Chondrocyte (in vitro differentiated cells): ENCODE data around the gene KCNH6. TPM values are rescaled to one million over a fixed set of nuclear protein-coding genes. Genes with fewer than 3 reads are reported as not detected.

ENCODE experiments used
- DNase-seq: peaks from one replicate; pipeline ENCODE4 v3.0.0; 2021; ENCODE audit warnings: mixed read lengths, low spot score
- H3K27ac Mint-ChIP-seq: one replicate; pipeline ENCODE4 v1.8.0; 2021; ENCODE audit warnings: mild to moderate bottlenecking, moderate library complexity, mixed read lengths; ENCODE audit not compliant: unreplicated experiment
- H3K27me3 Mint-ChIP-seq: 2 replicates; pipeline ENCODE4 v1.8.0; 2021; ENCODE audit warnings: low read depth, mixed read lengths
- H3K36me3 Mint-ChIP-seq: 2 replicates; pipeline ENCODE4 v1.8.0; 2021; ENCODE audit warnings: low read depth, mixed read lengths
- H3K4me1 Mint-ChIP-seq: 2 replicates; pipeline ENCODE4 v1.8.0; 2021; ENCODE audit warnings: low read depth, mild to moderate bottlenecking, mixed read lengths
- H3K4me3 Mint-ChIP-seq: one replicate; pipeline ENCODE4 v1.8.0; 2021; ENCODE audit warnings: mild to moderate bottlenecking, moderate library complexity, mixed read lengths; ENCODE audit not compliant: unreplicated experiment
- H3K9me3 Mint-ChIP-seq: 2 replicates; pipeline ENCODE4 v1.8.0; 2021; ENCODE audit warnings: low read depth, mixed read lengths
- total RNA-seq: library from RNA; stranded (reverse); gene quantifications from 3 replicates; pipeline ENCODE4 v1.2.1, GENCODE V29; 2021
- TF ChIP-seq, protein P1 (sequence below): fragments of 200-600 bp; sonication (generic); IDR thresholded peaks from 2 replicates; pipeline ENCODE4 v1.5.0; 2021; ENCODE audit warnings: antibody characterized with exemption, mild to moderate bottlenecking, moderate library complexity

Gene KCNH6
- total RNA-seq, 1 donor from 2014 or later, result not detected

DNA sequence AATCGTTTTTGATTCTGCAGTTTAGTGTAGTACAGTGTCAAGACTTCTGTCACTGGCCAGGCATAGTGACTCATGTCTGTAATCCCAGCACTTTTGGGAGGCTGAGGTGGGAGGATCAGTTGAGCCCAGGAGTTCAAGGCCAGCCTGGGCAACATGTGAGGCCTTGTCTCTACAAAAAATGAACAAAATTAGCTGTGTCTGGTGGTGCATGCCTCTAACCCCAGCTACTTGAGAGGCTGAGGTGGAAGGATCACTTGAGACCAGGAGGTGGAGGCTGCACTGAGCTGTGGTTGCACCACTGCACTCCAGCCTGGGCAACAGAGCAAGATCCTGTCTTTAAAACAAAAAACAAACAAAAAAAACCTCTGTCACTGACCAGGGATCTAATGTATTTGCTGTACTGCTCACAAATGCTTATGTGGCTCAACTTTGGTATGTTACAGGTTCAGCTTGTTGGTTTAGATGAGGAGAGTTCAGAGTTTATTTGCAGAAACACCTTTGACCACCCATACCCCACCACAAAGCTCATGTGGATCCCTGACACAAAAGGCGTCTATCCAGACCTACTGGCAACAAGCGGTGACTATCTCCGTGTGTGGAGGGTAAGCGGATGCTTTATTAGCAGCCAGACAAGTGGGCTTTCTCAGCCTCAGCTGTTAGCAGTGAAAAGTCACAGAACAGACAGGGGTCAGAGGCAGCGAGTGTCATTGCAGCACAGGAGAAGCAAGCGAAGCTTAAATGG is 55.0 kb downstream of the KCNH6 start:
- no peaks in the 10 kb centered on the region for H3K9me3 Mint-ChIP-seq
- no peaks in the 10 kb centered on the region for H3K27me3 Mint-ChIP-seq
- peaks cover 15% of the 10 kb centered on the region for H3K36me3 Mint-ChIP-seq
- H3K27ac Mint-ChIP-seq, result no peak overlapping the region
- TF ChIP-seq, protein P1, sequence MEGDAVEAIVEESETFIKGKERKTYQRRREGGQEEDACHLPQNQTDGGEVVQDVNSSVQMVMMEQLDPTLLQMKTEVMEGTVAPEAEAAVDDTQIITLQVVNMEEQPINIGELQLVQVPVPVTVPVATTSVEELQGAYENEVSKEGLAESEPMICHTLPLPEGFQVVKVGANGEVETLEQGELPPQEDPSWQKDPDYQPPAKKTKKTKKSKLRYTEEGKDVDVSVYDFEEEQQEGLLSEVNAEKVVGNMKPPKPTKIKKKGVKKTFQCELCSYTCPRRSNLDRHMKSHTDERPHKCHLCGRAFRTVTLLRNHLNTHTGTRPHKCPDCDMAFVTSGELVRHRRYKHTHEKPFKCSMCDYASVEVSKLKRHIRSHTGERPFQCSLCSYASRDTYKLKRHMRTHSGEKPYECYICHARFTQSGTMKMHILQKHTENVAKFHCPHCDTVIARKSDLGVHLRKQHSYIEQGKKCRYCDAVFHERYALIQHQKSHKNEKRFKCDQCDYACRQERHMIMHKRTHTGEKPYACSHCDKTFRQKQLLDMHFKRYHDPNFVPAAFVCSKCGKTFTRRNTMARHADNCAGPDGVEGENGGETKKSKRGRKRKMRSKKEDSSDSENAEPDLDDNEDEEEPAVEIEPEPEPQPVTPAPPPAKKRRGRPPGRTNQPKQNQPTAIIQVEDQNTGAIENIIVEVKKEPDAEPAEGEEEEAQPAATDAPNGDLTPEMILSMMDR, result no peak
- H3K4me3 Mint-ChIP-seq, result no peak overlapping the region
- DNase-seq, result no peak
- H3K4me1 Mint-ChIP-seq, result peaks cover 4% of the 10 kb centered on the region

DNA sequence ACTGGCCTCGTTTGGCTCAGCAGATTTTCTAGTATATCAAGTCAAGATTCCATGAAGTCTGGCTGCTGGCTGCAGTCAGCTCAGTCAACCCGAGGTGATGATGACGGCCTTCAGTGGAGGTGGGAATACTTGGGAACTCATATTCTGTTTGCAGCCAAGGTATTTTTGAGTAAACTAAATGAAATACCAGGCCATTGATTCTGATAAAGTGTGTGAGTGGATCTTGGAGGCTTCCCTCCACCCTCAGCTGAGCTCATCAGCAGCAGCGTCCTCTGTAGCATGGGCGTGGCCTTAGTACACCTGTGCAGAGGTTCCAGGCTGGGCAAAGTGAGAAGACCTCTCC is 55.6 kb downstream of the KCNH6 start:
- Mint-ChIP-seq H3K27ac (no peak overlapping the region), H3K27me3 (no peaks in the 10 kb centered on the region), H3K4me3 (no peak overlapping the region), H3K4me1 (peaks cover 4% of the 10 kb centered on the region), H3K36me3 (peaks cover 19% of the 10 kb centered on the region), H3K9me3 (no peaks in the 10 kb centered on the region)
- TF ChIP-seq, protein P1, result no peak
- no peak for DNase-seq

DNA sequence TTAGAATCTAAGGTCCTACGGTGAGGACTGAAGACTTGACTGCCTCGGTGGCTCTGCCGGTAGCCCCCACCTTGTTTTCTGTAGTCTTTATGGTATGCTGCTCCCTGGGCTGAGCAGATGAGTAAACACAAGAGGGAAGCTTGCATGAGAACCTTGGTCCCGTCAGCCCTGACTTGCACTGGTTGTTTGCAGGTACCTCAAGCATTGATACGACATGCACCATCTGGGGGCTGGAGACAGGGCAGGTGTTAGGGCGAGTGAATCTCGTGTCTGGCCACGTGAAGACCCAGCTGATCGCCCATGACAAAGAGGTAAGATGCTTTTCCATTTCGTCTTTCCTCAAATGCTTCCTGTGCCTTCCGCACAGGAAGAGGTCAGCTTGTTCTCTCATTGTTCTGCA is 56.5 kb downstream of the KCNH6 start:
- TF ChIP-seq, protein P1, result no peak
- Mint-ChIP-seq H3K27me3 (no peaks in the 10 kb centered on the region), H3K27ac (no peak overlapping the region), H3K4me1 (peaks cover 4% of the 10 kb centered on the region), H3K36me3 (peaks cover 21% of the 10 kb centered on the region), H3K4me3 (no peak overlapping the region), H3K9me3 (no peaks in the 10 kb centered on the region)
- no peak for DNase-seq

DNA sequence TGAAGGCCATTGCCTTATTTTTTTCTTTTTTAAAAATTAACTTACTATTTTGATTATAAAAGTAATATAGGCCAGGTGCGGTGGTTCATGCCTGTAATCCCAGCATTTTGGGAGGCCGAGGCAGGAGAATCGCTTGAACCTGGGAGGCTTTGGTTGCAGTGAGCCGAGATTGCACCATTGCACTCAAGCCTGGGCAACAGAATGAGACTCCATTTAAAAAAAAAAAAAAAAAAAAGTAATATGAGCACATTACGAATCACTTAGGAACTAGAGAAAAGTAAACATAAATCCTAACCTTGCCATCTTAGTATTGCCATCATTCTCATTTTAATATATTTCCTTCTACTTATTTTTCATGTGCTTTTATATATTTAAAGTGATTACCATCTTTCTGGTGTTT is 64.6 kb downstream of the KCNH6 start:
- Mint-ChIP-seq H3K4me1 (no peaks in the 10 kb centered on the region), H3K9me3 (no peaks in the 10 kb centered on the region), H3K27me3 (no peaks in the 10 kb centered on the region), H3K4me3 (no peak overlapping the region), H3K27ac (no peak overlapping the region), H3K36me3 (peaks cover 49% of the 10 kb centered on the region)
- TF ChIP-seq, protein P1, result no peak
- DNase-seq, result no peak

DNA sequence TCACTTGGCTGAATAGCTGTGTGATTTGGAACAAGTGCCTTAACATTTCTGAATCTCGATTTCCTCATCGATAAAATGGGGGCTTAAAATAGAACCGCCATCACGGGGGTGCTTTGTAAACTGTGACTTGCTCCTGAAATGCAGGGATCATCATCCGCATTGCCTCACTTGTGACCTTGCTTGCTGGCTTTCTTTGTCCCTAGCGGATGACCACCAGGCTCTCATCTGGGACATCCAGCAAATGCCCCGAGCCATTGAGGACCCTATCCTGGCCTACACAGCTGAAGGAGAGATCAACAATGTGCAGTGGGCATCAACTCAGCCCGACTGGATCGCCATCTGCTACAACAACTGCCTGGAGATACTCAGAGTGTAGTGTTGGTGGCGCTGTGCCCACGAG is 65.6 kb downstream of the KCNH6 start:
- no peaks in the 10 kb centered on the region for H3K4me1 Mint-ChIP-seq
- TF ChIP-seq, protein P1, result no peak
- no peak overlapping the region for H3K27ac Mint-ChIP-seq
- H3K36me3 Mint-ChIP-seq, result peaks cover 40% of the 10 kb centered on the region
- H3K9me3 Mint-ChIP-seq, result no peaks in the 10 kb centered on the region
- H3K4me3 Mint-ChIP-seq, result no peak overlapping the region
- DNase-seq, result no peak
- H3K27me3 Mint-ChIP-seq, result no peaks in the 10 kb centered on the region
